RWPE1 (cell line): Measurements from ENCODE around the gene SETD4.

Experiments used
- CTCF ChIA-PET: fragments of 350-600 bp; sonication (Branson Sonifier 250); formaldehyde crosslinking; extraction: SDS; loops from one replicate; lab custom pipeline; 2021; lab: Yijun Ruan, JAX
- POLR2A ChIA-PET: fragments of 400-600 bp; formaldehyde crosslinking; extraction: SDS; loops from one replicate; lab custom pipeline; 2020; ENCODE audit warnings: antibody characterized with exemption; ENCODE audit not compliant: low non-redundant PET; lab: Yijun Ruan, JAX
- DNase-seq: peaks from one replicate; pipeline ENCODE4 v3.0.0; 2012; ENCODE audit warnings: low spot score
- H3K27ac ChIP-seq: fragments of 450-650 bp; 2 replicates; pipeline ENCODE4 v1.5.1; 2017
- TF ChIP-seq, protein P1 (sequence below): fragments of 450-650 bp; conservative IDR thresholded peaks from 2 replicates; pipeline ENCODE4 v1.5.1; 2017; ENCODE audit warnings: low read depth, mild to moderate bottlenecking

The SETD4 gene

DNA sequence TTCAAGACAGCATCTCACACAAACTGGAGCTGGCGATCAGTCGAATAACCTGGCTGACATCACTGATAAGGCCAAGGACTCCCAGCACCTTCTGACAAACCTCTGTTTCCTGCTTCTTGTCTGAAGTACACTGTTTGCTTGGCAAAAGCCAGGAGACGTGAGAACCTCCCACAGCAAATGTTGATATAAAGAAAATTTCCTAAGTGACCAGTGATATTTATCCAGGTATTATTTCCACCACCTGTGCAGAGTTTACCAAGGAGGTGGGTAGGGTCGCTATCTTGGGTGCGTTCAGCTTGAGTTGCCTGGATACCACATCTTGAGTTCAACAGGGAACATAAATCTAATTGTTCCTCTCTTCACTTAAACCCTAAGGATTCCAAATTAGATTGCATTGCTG lies 72.9 kb downstream of the SETD4 start:
- no peak for DNase-seq
- POLR2A ChIA-PET, result no interaction called here
- H3K27ac ChIP-seq, result no peak overlapping the region
- TF ChIP-seq, protein P1, sequence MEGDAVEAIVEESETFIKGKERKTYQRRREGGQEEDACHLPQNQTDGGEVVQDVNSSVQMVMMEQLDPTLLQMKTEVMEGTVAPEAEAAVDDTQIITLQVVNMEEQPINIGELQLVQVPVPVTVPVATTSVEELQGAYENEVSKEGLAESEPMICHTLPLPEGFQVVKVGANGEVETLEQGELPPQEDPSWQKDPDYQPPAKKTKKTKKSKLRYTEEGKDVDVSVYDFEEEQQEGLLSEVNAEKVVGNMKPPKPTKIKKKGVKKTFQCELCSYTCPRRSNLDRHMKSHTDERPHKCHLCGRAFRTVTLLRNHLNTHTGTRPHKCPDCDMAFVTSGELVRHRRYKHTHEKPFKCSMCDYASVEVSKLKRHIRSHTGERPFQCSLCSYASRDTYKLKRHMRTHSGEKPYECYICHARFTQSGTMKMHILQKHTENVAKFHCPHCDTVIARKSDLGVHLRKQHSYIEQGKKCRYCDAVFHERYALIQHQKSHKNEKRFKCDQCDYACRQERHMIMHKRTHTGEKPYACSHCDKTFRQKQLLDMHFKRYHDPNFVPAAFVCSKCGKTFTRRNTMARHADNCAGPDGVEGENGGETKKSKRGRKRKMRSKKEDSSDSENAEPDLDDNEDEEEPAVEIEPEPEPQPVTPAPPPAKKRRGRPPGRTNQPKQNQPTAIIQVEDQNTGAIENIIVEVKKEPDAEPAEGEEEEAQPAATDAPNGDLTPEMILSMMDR, result no peak
- CTCF ChIA-PET, result interaction anchor here (1.6 kb wide), 1 partner anchor 12 kb away, joined by 4 read pairs; no protein-coding TSS in a partner anchor

DNA sequence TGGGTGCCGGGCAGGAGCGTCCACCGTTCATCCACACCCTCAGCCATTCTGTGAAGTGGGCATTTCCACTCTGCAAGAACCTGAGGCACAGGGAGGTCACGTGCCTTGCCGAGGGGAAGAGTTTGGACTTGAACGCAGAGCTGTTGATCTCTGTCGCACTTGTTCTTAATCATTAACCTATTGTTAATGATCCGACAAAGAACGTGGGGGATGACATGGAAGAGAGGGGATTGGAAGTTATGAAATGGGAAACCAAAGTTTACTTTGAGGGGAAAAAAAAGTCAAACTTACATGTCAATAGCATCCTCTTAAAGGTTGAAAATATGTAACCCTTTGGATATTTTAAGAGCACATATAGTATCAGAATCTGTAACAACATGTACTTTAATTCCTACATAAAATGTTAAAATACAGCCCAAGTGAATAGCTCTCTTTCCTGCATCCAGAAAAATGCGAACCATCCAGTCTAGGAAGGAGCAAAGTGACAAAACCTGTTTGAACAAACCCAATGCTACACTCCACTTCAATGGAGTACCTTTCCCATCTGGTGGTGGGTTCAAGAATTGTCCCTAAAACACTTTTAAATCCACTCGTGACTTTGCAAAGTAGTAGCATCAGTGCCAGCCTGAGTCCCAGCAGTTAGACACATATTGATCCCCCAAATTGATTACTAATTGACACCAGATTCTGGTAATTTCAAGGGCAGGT lies 75.5 kb downstream of the SETD4 start:
- CTCF ChIA-PET, result no interaction called here
- H3K27ac ChIP-seq, result no peak overlapping the region
- DNase-seq, result no peak
- POLR2A ChIA-PET, result no interaction called here
- TF ChIP-seq, protein P1, result no peak
